Measurements from ENCODE around the gene ITGB4.

Gene ITGB4

GRCh38 chr17:75720656-75721462 lies at the start of gene ITGB4:
Gene ITGB4 (plus strand): TSS chr17:75721459. CDS start chr17:75724704, 3,245 bp downstream.
- Histone ChIP-seq H3K4me3 (ENCODE audit: low read depth, low read length) (peak within 1 kb of the TSS; percentile 62), H3K27me3 (ENCODE audit: control insufficient read depth, insufficient read depth, low read length) (no peaks in the 10 kb centered on the region), H3K9me3 (ENCODE audit: control insufficient read depth, low read length) (no peaks in the 10 kb centered on the region), H3K36me3 (ENCODE audit: control insufficient read depth, insufficient read depth, low read length) (no peaks in the 10 kb centered on the region), H2AFZ (peak within 1 kb of the TSS; percentile 90), H3K9ac (no peak within 1 kb of the TSS), H3K79me2 (no peaks in the 10 kb centered on the region), H3K4me1 (no peaks in the 10 kb centered on the region), H3K27ac (peak within 1 kb of the TSS; percentile 53), H3K4me2 (ENCODE audit: low read length) (peak within 1 kb of the TSS; percentile 87)
- no peak for TF ChIP-seq CTCF (IDR thresholded peaks at IDR 0.05)

GRCh38 chr17:75672011-75672410 lies 49.2 kb upstream of the ITGB4 start:
- Histone ChIP-seq H3K36me3 (ENCODE audit: control insufficient read depth, insufficient read depth, low read length) (no peaks in the 10 kb centered on the region), H3K79me2 (peaks cover 29% of the 10 kb centered on the region), H2AFZ (no peak overlapping the region), H3K4me2 (ENCODE audit: low read length) (no peak overlapping the region), H3K27ac (no peak overlapping the region), H3K4me1 (peaks cover 14% of the 10 kb centered on the region), H3K27me3 (ENCODE audit: control insufficient read depth, insufficient read depth, low read length) (no peaks in the 10 kb centered on the region), H3K4me3 (ENCODE audit: low read depth, low read length) (no peak overlapping the region), H3K9me3 (ENCODE audit: control insufficient read depth, low read length) (no peaks in the 10 kb centered on the region), H3K9ac (no peak overlapping the region)
- TF ChIP-seq CTCF (IDR thresholded peaks at IDR 0.05) = no peak

- Histone ChIP-seq H3K79me2 (peaks cover 20% of the 10 kb centered on the region), H3K9ac (no peak overlapping the region), H3K4me3 (ENCODE audit: low read depth, low read length) (no peak overlapping the region), H3K36me3 (ENCODE audit: control insufficient read depth, insufficient read depth, low read length) (no peaks in the 10 kb centered on the region), H2AFZ (no peak overlapping the region), H3K27me3 (ENCODE audit: control insufficient read depth, insufficient read depth, low read length) (no peaks in the 10 kb centered on the region), H3K9me3 (ENCODE audit: control insufficient read depth, low read length) (no peaks in the 10 kb centered on the region), H3K4me2 (ENCODE audit: low read length) (no peak overlapping the region), H3K4me1 (peaks cover 6% of the 10 kb centered on the region), H3K27ac (no peak overlapping the region)
- TF ChIP-seq CTCF (IDR thresholded peaks at IDR 0.05) = no peak
Observed at GRCh38 chr17:75673487-75673886, 47.8 kb upstream of the ITGB4 start.

- Histone ChIP-seq H3K9me3 (ENCODE audit: control insufficient read depth, low read length) (no peaks in the 10 kb centered on the region), H3K79me2 (peaks cover 34% of the 10 kb centered on the region), H3K27me3 (ENCODE audit: control insufficient read depth, insufficient read depth, low read length) (no peaks in the 10 kb centered on the region), H3K27ac (no peak overlapping the region), H3K4me1 (peaks cover 8% of the 10 kb centered on the region), H3K36me3 (ENCODE audit: control insufficient read depth, insufficient read depth, low read length) (no peaks in the 10 kb centered on the region), H3K4me3 (ENCODE audit: low read depth, low read length) (no peak overlapping the region), H3K9ac (no peak overlapping the region), H3K4me2 (ENCODE audit: low read length) (no peak overlapping the region), H2AFZ (no peak overlapping the region)
- no peak for TF ChIP-seq CTCF (IDR thresholded peaks at IDR 0.05)
Observed at GRCh38 chr17:75676461-75676860, 44.8 kb upstream of the ITGB4 start.
